HG03575 (cell line): ENCODE data around the gene MAPK8IP3.
"Not testable (repeated sequence)": the region's sequence is repeated elsewhere in the genome, so short reads cannot be mapped to it uniquely, and the experiment has no call there.

Experiments used
- ATAC-seq: cut with Tn5 transposase; IDR thresholded peaks from one replicate; pipeline ENCODE4 v1.9.1; 2021; ENCODE audit not compliant: unreplicated experiment, insufficient number of reproducible peaks, low FRiP score; ENCODE audit errors: extremely low read depth

The MAPK8IP3 gene

GRCh38 chr16:1791256-1791942 is 85.4 kb downstream of the MAPK8IP3 start:
- no peak for ATAC-seq

DNA sequence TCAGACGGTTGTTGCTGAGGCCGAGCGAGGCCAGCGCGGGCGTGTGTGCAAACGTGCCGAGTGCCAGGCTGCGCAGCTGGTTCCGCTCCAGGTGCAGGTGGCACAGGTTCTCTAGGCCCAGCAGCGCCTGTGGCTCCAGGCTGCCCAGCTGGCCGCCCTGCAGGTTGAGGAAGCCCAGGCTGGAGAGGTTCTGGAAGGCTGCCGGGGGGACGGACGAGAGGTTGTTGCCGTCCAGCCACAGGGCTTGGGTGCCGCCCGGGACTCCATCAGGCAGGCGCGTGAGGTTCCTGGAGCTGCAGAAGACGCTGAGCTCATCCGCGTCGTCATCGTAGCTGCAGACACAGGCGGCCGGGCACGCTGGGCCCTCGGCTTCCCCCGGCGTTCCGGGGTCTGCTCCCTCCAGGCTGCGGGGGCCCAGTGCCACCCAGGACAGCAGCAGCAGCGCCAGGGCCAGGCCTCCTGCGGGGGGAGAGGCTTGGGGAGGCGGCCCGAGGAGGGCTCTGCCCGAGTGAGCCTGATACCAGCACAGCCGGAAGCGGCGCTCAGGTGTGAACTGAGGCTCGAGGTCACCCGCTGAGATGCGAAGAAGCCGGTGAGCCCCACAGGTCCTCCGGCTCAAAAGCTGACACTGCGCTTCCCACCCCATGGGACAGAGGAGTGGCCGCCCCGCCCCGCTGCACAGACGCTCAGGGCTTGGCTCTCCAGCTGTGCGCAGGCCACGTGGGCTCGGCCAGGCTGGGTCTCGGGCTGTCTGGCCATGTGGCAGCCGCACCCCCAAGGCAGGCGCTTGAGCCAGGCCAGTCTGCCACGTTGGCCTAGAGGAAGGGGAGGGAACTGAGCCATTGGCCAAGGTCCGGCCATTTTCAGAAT is 86.2 kb downstream of the MAPK8IP3 start:
- no peak for ATAC-seq

DNA sequence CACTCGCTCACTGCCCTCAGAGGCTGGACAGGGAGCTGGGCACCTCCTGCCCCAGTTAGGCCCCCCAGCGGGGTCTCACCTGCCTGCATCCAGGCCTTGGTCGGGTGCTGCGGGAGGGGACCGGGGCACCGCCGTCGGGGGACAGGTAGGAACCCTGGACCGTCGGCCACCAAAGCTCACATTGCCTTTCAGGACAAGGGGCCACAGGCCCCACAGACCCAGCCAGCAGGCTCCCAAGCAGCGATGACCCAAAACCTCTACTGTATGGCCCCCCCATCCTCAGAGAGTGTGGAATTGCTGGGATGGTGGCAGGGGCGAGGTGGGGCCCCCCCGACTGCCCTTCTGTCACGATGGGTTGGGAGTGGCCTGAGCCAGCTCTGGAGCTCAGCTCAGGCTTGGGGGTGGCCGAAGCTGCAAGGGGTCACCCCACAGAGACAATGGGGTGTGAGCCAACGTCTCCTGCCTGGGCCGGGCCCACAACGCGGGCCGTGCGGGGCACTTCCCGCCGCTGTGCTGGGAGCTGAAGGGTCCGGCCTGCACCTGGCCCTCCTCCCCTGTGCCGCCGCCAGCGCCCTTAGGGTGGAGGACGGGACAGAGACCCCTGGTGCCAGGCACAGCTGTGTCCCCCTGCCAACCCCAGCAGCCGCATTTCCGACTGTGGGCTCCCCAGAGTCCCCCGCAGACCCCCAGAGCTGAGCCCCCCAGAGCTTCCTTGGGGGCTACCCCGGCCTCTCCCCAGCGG is 87.0 kb downstream of the MAPK8IP3 start:
- ATAC-seq = no peak

GRCh38 chr16:1793578-1794220 is 87.7 kb downstream of the MAPK8IP3 start, which contains the start of gene IGFALS:
Gene IGFALS (minus strand): TSS chr16:1793705. CDS start chr16:1793652, 53 bp downstream.
- no peak for ATAC-seq

DNA sequence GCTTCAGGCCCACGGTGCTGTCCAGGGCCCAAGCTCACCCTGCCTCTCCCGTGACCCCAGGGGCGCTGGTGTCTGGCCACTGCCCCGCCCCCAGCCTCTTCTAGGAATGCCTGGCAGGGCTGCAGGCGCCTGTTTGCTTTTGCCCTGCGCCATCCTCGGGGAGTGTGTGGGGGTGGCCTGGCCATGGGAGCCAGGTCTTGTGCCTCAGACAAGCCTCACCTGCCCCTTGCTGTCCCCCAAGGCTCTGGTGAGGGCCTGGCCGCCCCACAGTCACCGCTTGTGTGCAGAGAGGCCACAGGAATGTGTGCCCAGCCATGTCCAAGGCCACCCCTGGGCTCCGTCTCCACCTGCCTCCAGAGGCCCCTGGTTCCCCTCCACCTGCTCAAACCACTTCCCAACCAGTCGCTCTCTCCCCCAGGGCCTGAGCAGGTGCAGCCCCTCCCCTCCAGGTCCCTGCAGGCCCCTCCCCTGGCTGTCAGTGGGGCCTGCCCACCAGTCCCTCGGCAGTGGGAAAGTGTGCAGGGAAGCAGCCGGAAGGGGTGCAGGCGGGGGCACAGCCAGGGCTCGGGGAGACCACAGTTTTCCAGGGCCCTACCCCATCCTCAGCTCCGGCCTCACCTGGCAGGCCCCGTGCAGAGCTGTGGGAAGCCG is 88.4 kb downstream of the MAPK8IP3 start:
- ATAC-seq = no peak

DNA sequence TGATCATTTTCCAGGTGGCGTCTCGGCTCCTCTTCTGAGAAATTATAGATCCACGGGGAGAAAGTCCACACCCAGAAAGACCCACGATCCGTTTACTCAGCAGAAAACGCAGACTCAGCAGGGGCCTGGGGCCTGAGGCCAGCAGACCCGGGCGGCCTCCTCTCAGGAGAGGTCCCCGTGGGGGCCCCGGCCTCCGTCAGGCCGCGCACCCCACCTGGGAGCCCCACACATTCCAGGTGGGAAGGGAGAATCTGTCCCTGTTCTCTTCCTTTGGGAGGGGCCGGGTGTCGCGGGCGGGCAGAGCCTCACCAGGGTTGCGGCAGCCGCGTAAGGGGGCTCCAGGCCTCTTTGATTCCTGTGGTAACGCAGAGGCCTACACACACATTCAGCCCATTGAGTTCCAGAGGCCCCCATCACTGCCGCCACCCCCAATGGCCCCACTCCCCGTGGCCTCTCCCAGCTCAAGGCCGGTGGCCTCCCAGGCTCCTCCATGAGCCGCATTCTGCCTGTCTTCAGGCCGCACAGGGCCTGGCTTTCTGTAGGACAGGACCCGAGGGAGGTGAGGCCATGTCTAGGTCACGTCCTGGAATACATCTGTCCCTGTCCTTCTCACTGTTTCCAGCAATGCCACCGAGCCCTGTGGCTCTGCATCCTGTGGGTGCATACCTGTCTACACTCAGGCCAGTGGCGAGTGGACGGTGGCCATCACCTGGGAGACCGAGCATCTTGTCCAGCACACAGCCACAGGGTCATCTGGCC is 89.1 kb downstream of the MAPK8IP3 start:
- ATAC-seq = no peak

- not testable (repeated sequence) for ATAC-seq
These were observed 93.3 kb downstream of the MAPK8IP3 start for GRCh38 chr16:1799263-1799662.

DNA sequence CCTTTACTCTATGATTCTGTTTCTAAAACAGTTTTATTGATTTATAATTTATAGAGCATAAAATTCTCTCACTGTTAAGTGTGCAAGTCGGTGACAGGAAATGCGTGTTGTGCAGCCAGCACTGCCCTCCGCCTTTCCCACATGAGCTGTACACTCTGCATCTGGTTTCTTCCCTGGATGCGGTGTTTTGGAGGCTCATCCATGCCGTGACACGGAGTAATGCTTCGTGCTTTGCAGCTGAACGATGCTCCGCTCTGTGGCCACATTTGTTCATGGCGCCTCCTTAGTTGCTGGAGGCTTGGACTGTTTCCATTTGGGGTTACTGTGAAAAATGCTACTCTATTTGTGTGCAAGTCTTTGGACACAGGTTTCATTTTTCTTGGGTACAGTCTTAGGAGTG is 94.7 kb downstream of the MAPK8IP3 start:
- ATAC-seq = no peak

DNA sequence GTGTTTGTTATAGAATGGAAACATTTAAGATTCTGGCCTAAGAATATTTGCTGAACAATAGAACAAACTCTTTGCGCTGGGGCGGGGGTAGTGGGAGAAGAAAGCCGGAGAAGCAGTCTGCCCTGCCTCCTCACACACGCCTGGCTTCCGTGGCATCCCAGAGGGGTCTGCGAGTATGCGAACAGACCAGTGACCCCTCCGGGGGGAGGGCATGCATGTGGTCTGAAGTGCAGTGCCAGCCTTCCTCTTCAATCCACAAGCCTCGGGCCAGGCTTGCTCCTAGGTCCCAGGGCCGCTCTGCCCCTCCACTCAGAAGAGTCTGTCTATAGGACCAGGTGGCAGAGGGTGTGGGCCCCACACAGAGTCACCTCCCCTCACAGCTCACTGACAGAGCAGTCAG is 101.6 kb downstream of the MAPK8IP3 start:
- ATAC-seq = no peak

DNA sequence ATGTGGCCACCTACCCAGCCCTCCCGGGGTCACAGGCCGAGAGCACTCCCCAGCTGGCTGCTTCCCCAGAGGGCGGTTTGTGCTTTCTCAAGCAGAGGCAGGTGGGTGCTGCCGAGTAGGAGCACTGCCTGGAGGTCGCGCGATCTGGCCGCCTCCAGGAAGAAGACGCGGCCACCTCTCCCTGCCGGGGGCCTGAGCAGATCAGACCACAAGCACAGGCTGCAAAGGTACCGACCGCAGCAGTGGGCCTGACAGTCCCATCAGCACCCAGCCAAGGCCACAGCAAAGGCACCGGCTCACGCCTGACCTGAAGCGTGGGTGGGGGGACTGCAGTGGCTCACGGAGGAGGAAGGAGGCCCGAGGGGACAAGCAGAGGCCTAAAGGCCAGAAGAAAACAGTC is 102.7 kb downstream of the MAPK8IP3 start:
- no peak for ATAC-seq

DNA sequence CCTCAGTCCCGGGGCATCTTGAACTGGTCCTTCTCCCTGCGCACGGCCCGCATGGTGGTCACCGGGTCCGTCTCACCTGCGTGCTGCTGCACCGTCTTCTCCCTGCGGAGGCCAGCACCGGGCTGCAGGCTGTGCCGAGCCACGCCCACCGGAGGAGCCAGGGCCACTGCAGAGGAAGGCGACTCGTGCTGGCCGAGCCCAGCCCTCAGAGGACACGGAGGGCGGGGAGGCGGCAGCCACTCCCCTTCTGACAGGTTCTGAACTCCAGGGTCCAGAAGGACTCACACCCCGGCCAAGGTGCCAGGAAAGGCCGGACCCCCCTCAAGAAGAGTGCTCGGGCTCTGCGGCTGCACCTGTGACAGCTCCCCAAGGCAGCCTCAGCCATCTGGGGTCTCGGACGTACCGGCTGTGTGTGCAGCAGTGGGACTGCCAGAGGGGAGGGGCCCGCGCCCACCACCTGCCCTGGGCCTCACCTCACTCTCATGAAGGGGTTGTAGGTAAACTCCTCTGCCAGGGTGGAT is 103.3 kb downstream of the MAPK8IP3 start:
- no peak for ATAC-seq

DNA sequence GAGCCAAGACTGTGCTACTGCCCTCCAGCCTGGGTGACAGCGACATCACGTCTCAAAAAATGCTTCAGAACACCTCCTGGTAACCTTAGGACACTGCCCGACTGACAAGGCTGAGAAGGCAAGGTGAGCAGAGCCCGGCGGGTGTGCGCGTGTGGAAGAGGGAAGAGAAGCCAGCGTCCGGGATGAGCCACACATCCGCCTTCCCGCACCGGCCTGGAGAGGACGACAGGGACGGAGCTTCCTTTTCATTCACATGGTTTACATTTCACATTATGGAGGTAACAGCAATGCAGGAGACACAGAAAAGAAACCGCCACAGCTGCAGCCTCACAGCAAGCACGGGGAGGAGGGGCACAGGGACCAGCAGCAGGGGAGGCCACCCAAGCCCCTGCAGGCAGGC is 104.1 kb downstream of the MAPK8IP3 start:
- ATAC-seq = no peak

- no peak for ATAC-seq
These were observed 104.5 kb downstream of the MAPK8IP3 start for GRCh38 chr16:1810536-1810935.

DNA sequence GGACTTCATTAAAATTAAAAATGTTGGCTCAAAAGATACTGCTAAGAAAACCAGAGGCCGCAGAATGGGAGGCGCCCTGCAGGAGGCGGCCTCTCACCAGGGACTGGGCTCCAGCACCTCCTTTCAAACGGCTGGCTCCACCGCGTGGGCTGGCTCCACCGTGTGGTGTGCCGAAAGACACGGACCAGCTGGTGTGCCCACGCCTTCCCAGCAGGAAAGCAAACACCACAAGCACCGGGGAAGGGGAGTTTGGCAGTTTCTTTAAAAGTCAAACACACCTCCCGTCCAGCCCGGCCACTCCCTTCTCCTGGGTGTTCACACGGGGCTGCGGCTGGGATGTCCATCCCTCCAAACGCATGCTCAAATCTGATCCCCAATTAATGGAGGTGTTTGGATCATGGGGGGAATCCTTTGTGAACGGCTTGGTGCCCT is 106.8 kb downstream of the MAPK8IP3 start:
- ATAC-seq = no peak

DNA sequence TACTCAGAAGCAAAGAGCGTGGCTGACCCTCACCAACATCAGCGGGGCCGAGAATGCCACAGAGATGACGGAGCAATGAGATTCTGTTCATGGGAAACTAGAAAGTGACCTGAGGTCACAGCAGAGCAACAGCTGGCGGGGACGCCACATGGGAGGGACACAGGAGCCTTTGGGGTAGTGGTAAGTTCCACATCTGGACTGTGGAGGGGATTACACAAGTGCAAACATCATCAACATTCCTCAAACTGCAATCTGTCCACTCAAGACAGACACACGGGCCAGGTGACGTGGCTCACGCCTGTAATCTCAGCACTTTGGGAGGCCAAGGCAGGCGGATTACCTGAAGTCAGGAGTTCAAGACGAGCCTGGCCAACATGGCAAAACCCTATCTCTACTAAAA is 109.5 kb downstream of the MAPK8IP3 start:
- no peak for ATAC-seq

DNA sequence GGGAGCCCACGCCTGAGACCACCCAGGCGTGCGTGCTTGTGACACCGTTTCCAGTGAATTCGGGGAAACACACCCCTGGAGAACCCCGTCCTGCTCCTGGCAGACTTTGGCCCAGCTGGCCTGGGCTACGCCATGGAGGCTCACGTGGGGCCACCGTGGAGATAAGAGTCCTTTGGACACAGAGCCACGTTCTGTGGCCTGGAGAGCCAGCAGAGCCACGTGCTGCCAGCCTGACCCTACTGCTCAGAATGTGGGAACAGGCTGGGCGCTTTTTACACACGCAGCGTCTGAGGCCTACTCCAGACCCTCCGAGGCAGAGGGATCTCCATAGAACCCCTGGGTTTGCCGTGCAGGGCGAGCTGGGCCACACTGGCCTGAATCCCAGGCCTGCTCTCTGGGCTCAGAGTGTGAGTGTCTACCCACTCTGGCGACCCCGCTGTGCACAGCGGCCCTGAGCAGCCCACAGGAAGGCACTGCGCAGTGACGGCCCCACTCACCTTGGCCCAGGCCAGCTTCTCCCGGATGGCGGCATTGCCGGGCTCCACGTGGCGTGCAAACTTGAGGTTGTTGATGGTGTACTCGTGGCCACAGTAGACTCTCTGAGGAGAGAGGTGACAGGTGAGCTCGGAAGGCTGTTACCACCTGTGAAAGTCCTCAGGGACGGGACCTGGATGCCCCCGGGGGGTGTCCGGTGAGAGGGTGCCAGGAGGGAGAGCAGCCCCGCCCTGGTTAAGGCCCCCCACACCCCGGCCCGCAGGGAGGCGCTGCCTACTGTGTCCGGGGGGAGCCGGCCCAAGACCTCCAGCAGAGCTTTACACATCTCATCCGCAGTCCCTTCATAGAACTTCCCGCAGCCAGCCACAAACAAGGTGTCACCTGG is 110.6 kb downstream of the MAPK8IP3 start:
- ATAC-seq = no peak

- ATAC-seq = no peak
These were observed 111.2 kb downstream of the MAPK8IP3 start for GRCh38 chr16:1817276-1817589.
